PC-3 (cell line): Measurements from ENCODE around the gene ASTN2.

Experiments used
- EZH2 ChIP-seq: fragments of 300-600 bp; sonication (generic); IDR thresholded peaks from one replicate; pipeline ENCODE4 v1.6.1; 2017; ENCODE audit warnings: antibody characterized with exemption, mild to moderate bottlenecking, low read length; ENCODE audit not compliant: unreplicated experiment
- EZH2phosphoT487 ChIP-seq: fragments of 300-600 bp; sonication (generic); IDR thresholded peaks from 2 replicates; pipeline ENCODE4 v1.6.1; 2018; ENCODE audit warnings: mild to moderate bottlenecking, antibody characterized with exemption, low read length, borderline replicate concordance
- TF ChIP-seq, protein P1 (sequence below): fragments of 300-600 bp; sonication (generic); conservative IDR thresholded peaks from 2 replicates; pipeline ENCODE4 v1.5.1; 2017; ENCODE audit warnings: antibody characterized with exemption, low read depth, mild to moderate bottlenecking, low read length

DNA sequence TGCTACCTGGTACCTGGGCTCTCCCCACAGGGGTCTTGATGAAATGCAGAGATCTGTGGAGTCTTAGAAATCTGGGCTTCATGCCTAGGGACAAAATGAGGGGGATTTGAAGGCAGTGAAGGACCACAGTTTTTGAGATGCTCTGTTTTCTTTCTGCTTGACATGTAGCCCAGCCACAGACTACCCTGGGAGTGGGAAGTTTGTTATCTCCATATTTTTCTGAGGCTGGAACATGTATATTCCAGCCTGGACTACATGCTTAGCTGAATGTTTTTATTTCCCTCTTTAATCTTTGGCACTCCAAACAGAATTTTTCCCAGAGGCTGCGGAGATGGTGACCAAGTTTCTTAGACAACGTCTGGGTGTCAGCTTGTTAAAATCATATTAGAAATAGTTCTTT lies 1008.4 kb downstream of the ASTN2 start:
- TF ChIP-seq, protein P1, sequence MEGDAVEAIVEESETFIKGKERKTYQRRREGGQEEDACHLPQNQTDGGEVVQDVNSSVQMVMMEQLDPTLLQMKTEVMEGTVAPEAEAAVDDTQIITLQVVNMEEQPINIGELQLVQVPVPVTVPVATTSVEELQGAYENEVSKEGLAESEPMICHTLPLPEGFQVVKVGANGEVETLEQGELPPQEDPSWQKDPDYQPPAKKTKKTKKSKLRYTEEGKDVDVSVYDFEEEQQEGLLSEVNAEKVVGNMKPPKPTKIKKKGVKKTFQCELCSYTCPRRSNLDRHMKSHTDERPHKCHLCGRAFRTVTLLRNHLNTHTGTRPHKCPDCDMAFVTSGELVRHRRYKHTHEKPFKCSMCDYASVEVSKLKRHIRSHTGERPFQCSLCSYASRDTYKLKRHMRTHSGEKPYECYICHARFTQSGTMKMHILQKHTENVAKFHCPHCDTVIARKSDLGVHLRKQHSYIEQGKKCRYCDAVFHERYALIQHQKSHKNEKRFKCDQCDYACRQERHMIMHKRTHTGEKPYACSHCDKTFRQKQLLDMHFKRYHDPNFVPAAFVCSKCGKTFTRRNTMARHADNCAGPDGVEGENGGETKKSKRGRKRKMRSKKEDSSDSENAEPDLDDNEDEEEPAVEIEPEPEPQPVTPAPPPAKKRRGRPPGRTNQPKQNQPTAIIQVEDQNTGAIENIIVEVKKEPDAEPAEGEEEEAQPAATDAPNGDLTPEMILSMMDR, result no peak
- no peak for TF ChIP-seq EZH2
- TF ChIP-seq EZH2phosphoT487, result no peak
